OCI-M1 (cell line): ENCODE data around the gene ZNF324B.
"Not testable (repeated sequence)": the region's sequence is repeated elsewhere in the genome, so short reads cannot be mapped to it uniquely, and the experiment has no call there.

ENCODE experiments used
- DNase-seq: peaks from one replicate; lab custom pipeline; 2025; lab: John Stamatoyannopoulos, UW

The ZNF324B gene

GRCh38 chr19:58451358-58452101 lies at the start of gene ZNF324B:
TSS of gene ZNF324B (plus strand) at chr19:58451622. CDS start at chr19:58453702, 2,080 bp downstream.
- DNase-seq: peak; percentile 99

GRCh38 chr19:58401840-58402421 lies 49.5 kb upstream of the ZNF324B start:
- no peak for DNase-seq

DNA sequence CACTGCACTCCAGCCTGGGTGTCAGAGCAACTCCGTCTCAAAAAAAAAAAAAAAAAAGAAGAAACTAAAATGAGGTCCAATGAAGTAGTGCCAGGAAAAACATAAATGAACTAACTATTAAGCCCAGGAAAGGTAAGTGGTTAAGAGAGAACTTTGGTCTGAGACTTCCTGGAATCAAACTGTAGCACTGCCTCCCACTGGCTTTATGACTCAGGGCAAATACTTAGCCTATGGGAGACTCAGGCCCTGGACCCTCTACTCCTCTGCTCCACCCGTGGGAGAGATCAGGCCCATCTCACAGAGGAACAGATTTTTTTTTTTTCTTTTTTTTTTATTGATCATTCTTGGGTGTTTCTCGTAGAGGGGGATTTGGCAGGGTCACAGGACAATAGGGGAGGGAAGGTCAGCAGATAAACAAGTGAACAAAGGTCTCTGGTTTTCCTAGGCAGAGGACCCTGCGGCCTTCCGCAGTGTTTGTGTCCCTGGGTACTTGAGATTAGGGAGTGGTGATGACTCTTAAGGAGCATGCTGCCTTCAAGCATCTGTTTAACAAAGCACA lies 47.4 kb upstream of the ZNF324B start:
- DNase-seq: peak; percentile 61

DNA sequence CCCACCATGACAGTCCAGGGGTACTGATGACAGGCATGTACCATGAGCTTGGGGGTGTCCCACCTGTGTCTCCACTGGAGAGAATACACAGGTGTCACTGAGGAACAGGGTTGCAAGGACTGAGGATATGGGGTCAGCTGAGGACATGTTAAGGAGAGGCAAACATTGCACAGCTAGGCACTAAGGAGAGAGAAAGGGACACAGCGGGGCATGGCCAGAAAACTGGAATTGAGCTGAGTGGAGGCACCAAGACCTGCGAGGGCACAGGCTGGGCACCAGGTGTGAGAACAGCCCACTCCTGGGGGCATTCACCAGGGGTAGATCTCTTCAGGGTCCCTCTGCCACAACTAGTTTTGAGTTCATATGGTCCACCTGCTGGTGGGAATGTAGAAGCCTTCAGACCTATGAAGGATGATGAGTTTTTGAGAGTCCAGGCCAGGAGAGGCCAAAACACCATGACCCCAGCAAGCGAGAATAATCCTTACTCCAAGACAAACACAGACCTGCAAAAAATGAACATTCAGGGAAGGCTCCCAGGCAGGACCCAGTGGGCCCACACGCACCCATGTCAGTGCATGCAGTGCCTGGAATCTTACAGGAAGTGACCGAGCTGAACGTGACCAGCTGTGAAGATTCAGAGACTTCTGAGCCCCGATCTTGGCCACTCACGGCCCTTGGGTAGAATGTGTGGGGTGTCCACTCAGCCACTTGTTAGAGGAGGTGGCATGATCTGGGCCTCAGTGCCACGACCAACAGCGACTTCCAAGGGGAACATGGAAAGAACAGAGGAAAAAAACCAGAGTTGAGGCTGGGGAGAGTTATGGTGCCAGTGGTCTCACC lies 44.4 kb upstream of the ZNF324B start:
- DNase-seq: peak; percentile 63

DNA sequence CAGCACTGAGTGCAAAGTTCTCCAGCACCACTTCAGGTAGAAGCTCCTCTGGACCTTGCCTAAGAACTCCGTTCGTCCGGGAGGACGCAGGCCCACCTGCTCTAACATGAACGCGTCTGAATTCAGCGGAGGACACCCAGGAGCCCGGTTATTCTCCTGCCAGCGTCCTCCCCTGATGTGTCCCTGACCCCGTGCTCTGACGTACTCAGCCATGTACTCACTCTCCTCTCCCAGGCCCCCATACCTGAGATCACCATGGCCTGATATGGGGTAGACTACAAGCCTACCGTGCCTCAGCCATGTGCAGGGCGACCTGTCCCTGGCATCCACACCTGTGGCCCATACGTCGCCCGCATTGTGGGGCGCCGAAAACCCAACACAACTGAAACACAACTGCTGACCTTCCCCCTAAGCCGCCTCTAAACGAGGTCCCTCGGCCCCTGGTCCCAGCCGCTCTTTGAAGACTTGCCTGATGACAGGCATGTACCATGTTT lies 43.7 kb upstream of the ZNF324B start:
- peak; percentile 63 for DNase-seq

GRCh38 chr19:58408152-58409009 lies 43.0 kb upstream of the ZNF324B start, which contains the start of gene ZNF584:
TSS of gene ZNF584 (plus strand) at chr19:58408649. CDS start at chr19:58409148, 499 bp downstream.
- DNase-seq: peak; percentile 99

DNA sequence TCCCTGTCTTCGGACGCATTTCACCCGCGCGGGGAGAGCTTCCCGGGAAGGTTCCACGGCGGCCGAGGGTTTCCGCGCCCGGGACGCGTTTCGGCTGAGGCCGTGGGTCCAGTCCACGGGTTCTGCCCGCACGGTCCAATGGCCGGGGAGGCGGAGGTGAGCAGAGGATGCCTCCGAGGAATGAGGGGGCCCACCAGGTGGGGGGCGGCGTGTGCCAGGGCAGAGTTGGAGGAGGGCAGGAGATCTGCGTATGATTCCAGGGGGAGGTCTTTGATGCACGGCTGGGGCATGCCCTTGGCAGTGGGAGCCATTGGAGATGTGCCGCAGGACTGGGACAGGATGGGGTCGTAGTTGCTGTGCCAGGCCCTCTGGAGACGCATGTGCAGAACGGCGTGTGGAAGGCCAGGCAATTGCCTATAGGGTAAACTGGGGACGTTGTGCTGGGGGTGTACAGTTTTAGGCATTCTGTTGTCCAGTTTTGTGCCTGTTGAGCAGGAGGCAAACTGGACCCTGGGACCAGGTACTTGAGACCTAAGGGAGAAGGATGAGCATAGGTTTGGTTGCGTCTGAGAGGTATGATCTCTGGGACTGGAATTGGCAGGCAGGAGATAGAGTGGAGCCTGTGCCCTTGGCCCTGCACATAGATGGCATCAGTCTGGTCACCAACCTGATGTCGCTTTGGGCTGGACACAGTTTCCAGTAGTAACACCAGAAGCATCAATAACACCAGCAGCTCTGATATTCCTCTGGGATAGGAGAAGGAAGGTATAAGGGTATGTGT lies 42.2 kb upstream of the ZNF324B start:
- DNase-seq: peak; percentile 41

GRCh38 chr19:58416604-58417003 lies 34.8 kb upstream of the ZNF324B start:
- DNase-seq: no peak

GRCh38 chr19:58417071-58417470 lies 34.4 kb upstream of the ZNF324B start:
- DNase-seq: no peak

DNA sequence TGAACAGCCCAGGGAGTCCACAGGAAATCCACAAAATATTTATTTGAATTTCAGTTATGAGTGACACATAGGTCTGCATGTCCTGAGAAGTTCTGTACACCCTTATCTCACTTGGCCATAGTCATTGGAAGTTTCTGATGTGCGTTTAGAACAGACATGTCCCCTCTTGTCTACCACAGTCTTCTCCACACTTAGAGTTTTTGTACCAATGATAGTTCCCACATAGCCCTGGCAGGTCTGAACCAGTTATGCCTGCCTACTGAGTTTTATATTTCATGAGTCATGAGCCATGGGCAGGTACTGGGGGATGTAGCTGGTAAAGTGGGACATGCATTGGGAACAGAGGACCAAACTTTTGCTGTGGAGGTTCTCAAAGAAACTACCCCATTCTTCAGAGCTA lies 22.8 kb upstream of the ZNF324B start:
- DNase-seq: no peak

- DNase-seq: no peak
Measured at GRCh38 chr19:58429745-58430144, 21.7 kb upstream of the ZNF324B start.

- DNase-seq: peak; percentile 28
Measured at GRCh38 chr19:58434217-58434616, 17.2 kb upstream of the ZNF324B start.

DNA sequence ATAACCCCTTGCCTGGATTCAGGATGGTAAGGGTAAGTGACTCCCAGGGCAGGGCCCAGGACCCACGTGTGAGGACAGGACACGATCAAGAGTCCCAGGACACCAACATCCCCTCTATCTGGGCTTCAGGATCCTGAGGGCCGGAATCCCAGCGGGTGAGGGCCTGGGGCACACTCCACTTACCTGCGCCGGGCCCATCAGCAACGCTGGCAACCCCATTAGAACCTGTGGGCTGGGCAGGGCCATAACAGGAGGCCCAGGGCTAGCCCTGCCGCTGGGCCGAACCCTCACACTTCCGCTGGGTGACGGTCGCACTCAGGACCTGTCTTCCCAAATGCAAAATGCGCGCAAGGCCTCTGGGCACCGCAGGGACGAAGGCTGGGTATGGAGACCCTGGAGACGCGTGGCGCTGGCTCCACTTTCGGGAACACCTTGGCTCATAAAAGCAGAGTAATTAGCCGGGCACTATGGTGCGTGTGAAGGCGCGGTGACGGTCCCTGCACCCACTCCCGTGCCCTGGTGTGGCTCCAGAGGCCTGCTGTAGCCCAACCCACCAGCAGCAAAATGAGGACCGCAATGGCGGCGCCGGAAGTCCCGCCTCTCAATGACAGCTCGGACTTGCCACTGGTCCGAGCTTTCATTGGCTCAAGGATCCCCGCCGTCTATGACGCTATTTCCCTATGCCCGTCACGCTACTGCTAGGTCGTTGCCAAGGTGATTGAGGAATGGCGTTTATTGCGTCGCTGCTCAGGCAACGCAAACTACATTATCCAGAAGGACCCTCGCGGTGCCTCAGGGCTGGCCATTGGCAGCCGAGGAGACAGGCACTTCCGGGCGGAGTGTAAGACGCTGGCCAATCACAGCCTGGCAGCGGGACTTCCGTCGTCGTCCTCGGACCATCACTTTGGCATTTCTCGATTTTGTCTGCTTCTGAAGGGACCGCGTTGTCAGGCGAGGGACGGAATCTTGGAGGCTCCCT lies 11.6 kb upstream of the ZNF324B start, which contains the start of gene ZNF132:
Gene ZNF132 (minus strand): TSS at position 578 of the 979 bp plus-strand sequence. CDS start 332 bp downstream, at position 246.
- peak; percentile 100 for DNase-seq

DNA sequence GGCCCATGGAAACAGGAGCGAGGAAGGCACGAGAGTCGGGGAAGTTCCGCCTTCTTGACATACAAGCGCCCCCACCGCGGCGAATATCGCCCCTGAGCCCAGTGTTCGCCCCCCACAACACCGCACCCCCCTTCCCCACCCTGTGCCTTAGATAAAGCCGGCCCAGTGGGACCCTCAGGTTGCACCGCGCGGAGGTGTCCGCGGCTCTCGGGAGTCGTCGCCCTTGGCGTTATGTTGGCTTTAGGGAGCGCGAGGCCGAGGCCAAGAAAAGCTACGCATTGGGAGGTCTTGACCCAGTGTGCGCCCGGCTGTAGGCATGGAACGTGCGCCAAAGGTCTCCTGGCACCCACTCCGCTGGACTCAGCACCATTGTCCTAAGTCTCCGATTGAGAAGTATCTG lies 10.9 kb upstream of the ZNF324B start:
- DNase-seq: no peak

DNA sequence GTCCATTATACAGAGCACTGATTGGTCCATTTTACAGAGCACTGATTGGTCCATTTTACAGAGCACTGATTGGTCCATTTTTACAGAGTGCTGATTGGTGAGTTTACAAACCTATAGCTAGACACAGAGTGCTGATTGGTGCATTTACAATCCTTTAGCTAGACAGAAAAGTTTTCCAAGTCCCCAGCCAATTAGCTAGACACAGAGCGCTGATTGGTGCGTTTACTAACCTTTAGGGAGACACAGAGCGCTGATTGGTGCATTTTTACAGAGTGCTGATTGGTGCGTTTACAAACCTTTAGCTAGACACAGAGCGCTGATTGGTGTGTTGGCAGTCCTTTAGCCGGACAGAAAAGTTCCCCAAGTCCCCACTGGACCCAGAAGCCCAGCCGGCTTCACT lies 8.4 kb upstream of the ZNF324B start:
- DNase-seq: not testable (repeated sequence)

GRCh38 chr19:58448860-58449259 lies 2.6 kb upstream of the ZNF324B start:
- DNase-seq: not testable (repeated sequence)

GRCh38 chr19:58449980-58450379 lies 1.4 kb upstream of the ZNF324B start:
- DNase-seq: not testable (repeated sequence)

DNA sequence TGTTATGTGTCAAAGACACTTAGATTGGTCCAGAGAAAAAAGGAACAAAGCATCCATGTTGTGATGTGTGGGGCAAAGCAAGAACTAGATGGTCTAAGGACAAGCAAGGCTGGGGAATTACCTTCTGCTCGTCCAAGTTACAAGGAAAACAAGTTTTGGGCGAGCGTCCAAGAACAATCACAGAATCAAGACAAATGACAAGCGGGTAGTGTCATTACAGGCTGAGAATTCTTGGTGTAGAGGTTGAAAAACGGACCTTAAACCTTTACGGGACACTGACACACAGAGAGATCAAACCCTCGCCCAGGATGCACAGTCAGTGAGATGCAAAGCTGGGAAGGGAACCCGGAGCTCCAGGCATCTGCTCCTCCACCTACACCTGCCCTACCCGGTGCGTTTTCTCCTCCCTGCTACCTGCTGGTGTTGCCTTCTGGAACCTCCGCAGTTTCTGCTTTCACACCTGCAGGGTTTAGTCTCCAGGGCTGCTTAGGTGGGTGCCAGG lies 515 bp upstream of the ZNF324B start:
- DNase-seq: no peak

GRCh38 chr19:58453743-58454142 lies 2.3 kb downstream of the ZNF324B start:
- DNase-seq: no peak
